ENCODE data around the gene CEP104.

Gene CEP104

DNA sequence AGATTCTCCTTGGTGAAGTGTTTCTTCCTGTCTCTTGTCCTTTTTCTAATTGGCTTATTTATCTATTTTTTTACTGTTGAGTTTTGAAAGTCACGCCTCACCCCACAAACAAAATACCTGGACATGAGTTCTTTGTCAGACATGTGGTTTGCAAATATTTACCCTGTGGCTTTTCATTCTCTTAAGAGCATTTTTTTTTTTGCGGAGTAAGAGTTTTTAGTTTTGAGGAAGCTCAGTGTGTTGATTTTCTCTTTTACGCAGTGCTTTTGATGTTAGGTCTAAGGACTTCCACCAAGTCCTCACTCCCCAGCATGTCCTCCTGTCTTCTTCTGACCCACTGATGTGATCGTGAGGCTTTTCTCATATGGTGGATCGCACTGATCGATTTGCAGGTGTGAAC, 7.9 kb upstream of the CEP104 start:
- DNase-seq: no peak

- peak; percentile 54 for DNase-seq
These were observed 6.4 kb upstream of the CEP104 start for GRCh38 chr1:3863231-3863935.

- no peak for DNase-seq
These were observed 1.4 kb upstream of the CEP104 start for GRCh38 chr1:3858231-3858981.

DNA sequence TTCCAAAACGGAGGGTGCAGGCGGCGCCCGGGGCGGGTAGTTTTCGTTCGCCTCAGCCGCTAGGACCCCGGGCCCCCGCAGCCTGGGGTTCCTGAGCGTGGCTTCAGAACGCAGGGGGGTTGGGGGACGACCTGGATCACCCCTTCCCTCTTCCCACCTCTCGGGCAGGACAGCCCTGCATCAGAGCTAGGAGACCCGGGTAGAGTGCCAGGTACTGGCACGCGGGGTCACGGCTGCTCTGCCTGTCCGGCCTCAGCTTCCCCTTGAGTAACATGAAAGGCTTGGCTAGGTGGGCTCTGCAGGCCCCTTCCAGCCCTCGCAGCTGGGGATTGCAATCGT, 749 bp upstream of the CEP104 start:
- no peak for DNase-seq

DNA sequence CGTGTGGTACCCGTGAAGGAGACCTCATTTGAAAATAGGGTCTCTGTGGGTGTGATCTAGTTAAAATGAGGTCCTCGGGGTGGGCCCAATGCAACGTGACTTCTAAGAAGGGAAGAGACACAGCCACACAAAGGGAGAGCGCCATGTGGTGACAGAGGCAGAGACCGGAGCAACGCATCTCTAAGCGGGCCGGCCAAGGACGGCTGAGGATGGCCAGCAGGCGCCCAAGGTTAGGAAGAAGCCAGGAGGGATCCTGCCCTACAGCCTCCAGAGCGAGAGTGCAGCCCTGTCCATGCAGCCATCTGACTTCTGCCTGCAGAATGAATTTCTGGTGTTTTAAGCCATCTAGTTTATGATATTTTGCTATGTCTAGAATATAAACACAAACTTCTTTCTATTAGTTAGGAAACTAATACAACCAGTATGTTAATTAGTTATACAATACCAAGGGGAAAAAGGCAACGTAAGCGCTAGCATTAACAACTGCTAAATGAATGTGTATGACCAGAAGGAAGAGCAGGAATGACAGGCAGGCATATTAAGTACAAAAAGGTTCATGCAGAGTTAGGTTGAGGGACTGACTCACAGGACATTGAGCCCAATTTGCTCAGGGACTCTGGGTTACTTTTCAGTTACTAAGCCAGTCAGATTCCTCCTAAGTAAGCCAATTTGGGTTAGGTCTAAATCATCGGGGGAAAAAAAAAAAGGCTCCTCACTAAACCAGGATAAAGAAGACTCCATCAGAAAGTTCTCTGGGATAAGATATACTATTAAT, 4.1 kb downstream of the CEP104 start:
- no peak for DNase-seq

DNA sequence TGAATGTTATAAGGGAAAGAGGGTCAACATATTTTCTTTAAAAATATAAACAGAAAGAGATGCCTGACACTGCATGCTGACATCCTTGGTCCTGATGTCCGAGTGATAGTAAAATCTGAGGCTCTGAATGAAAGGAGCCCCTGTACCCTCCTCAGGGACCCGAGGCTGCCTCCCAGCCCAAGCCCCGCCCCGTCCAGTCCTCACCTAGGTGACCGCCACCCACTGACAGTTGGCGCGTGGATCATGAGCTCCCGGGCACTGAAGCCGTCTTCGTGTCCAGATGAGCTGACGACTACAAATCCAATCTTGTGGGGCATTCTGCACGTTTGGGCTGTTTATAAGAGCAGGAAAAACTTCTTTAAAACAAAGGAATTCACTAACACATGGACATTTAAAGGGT, 4.9 kb downstream of the CEP104 start:
- no peak for DNase-seq

- DNase-seq: no peak
These were observed 5.7 kb downstream of the CEP104 start for GRCh38 chr1:3851292-3851691.

DNA sequence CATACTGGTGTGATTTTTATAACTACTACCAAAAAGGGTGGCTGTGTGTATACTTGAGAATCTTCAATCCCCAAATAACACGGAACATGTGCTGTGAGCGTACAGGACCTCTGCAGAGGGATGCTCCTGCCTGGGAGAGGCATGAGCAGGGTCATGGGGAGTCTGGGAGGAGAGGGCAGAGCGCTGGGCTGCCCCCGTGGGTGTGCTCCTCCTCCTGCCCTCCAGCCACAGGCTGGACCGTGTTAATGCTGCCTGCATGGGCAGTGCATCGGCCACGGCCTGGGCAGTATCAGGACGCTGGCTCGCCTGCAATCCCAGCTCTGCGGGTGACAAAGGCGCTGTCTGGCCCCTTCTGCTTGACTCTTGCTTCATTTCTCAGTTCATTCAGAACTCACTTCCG, 6.2 kb downstream of the CEP104 start:
- no peak for DNase-seq

- no peak for DNase-seq
These were observed 9.9 kb downstream of the CEP104 start for GRCh38 chr1:3847081-3847480.

GRCh38 chr1:3846541-3846940, 10.5 kb downstream of the CEP104 start:
- no peak for DNase-seq

DNA sequence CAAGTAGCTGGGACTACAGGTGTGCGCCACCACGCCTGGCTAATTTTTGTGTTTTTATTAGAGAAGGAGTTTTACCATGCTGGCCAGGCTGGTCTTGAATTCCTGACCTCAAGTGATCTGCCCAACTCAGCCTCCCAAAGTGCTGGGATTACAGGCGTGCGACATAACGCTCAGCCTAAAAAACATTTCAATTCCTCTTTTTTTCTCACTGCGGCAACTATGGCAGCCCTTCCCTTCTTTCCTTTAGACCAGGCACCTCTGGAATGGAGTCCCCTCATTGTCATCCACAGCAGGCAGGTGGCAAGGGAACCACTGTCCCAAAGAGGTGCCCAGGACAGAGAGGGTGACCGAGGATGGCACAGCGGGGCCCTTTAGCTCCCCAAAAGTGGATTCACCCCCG, 14.1 kb downstream of the CEP104 start:
- no peak for DNase-seq

DNA sequence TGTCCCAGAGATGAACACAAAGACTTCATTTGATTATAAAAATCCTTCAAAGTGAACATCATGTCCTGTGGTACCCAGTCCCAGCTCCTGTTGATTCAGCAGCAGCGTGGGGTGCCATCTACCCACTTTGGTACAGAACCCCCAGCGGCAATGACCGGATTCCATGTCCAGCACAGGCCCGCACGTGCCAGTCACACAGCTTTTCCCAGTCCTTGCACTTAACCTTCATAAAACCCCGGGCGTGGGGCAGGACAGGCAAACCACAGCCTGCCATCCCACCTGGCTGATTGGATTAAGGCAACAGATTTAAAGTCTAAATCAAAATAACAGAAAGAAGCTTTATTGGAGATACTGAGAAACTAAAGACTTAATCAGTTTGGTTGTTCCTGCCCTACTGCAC, 15.5 kb downstream of the CEP104 start:
- DNase-seq: no peak

DNA sequence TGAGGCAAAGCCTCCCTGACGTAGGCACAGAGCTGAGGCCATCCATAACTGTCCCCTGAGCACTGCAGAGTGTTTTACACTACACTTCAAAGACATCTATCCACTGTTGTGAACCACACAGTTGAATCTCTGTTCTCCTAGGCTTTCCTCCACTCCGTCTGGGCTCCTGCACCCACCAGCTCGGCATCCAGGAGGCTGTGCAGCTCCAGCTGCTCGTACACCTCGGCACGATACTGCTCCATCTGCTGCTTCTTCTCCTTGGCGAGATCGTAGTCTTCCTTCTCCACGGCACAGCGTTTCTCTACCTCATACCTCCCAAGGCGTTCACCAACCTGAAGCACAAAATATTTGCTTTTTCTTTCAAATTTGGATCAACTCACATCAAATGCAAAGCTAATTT, 18.2 kb downstream of the CEP104 start:
- no peak for DNase-seq

DNA sequence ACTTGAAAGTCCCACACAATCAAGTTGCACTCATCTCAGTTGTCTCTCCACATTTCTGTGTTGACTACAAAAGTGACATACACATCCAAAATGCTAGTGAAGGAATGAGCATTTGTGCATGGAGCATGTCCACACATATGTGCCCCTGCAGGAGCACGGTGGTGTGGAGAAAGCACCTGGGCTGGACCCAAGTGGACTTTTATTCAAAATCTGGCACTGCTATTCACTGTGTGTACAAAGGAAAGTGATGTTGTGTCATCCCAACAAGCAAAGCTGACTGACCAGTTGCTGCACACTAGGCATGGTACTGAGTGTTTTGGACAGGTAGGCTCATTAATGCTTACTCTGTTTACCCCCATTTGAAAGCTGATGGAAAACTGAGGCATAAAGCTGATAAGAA, 19.3 kb downstream of the CEP104 start:
- DNase-seq: no peak

DNA sequence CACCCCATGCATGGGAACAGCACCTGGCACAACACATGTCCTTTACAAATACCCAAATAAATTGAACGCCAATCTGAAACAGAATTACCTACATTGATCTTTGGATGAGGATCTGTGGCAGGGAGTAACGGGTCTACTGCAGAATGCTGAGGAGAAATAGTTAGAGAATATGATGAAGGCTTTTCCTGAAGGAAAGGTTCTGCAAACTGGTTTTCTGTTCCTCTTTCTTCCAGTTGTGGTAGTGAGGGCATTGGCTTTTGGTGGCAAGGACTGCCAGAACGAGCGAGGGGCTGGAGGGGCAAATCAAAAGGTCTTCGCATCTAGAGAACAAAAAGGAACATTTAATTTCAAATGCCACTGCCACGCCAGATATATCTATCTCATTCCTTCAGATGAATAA, 19.8 kb downstream of the CEP104 start:
- no peak for DNase-seq

DNA sequence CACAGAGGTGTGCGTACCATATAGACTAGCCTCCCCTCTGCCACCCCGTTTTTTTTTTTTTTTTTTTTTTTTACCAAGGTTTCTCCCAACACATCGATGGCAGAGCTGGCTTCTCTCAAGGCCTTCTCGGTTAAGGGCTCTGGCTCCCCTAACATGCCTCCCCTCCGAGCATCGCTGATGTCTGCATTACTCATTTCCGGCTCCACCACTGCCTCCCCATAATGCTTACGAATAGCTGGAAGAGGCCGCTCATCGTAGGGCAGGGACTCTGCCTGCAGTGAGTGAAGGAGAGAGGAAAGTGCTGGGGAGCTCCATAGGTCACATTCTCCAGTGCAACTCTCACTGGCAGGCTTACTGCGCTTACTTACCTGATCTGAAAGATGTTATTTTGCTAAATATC, 20.6 kb downstream of the CEP104 start:
- no peak for DNase-seq

- no peak for DNase-seq
These were observed 22.3 kb downstream of the CEP104 start for GRCh38 chr1:3834701-3835100.

- no peak for DNase-seq
These were observed 25.3 kb downstream of the CEP104 start for GRCh38 chr1:3831689-3832088.

DNA sequence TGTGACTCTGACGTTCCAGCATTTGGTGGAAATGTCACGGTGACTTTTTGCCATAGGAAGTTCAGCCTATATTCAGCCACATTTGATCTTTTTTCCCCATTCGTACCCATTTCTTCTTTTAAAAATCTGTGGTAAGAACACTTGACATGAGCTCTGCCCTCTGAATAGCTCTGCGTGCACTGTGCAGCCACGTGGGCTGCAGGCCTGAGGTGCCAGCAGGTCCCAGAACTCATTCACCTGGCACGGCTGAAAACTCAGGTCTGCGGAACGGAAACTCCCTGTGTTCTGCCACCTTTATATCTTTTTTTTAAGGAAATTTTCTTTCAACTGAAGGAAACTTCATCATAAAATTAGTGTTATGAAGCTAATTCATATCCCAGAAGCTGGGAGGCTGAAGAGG, 28.6 kb downstream of the CEP104 start:
- no peak for DNase-seq

GRCh38 chr1:3827813-3828307, 29.2 kb downstream of the CEP104 start:
- no peak for DNase-seq

- DNase-seq: no peak
These were observed 31.7 kb downstream of the CEP104 start for GRCh38 chr1:3825356-3825755.

GRCh38 chr1:3824650-3825049, 32.4 kb downstream of the CEP104 start:
- DNase-seq: no peak

- DNase-seq: no peak
These were observed 34.6 kb downstream of the CEP104 start for GRCh38 chr1:3822421-3822820.

GRCh38 chr1:3821908-3822307, 35.1 kb downstream of the CEP104 start:
- DNase-seq: no peak

Measured in left hindlimb (tissue), 1 donor.